ENCODE measurements around the gene ZNF48.
A peak's percentile ranks its signal among the peaks of the same experiment; 100 is the strongest.

ZNF48 gene

GRCh38 chr16:30358990-30359870, 36.0 kb upstream of the ZNF48 start:
- no peak for DNase-seq

GRCh38 chr16:30359871-30360170, 35.4 kb upstream of the ZNF48 start:
- no peak for DNase-seq

DNA sequence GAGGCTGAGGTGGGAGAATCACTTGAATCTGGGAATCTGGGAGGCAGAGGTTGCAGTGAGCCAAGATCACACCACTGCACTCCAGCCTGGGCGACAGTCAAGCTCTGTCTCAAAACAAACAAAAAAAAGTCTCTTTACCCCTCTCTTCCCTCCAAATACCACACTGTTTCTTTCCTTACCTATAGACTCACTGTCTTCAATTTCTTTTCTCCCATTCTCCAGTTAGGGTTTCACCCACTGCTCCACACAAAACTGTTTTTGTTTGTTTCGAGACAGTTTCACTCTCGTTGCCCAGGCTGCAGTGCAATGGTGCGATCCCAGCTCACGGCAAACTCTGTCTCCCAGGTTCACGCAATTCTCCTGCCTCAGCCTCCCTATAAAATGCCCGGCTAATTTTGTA, 34.0 kb upstream of the ZNF48 start:
- DNase-seq, result no peak

GRCh38 chr16:30365200-30365599, 30.0 kb upstream of the ZNF48 start:
- no peak for DNase-seq

DNA sequence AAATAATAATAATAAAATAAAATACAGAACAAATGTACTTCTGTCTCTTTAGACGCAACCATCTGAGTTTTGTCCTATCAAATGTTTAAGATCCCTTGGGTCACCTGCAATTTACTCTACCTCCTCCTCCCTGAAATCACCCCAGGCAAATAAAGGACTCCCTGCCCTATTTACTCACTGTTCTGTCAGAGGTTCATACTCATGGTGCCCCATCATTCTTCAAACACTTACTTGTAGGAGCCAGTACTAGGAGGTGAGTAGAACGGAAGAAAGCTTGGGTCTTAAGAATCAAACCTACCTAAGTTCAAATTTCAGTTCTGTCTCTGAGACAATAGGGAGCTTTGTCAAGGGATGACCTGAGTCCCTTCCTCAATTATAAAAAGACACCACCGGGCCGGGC, 28.7 kb upstream of the ZNF48 start:
- no peak for DNase-seq

DNA sequence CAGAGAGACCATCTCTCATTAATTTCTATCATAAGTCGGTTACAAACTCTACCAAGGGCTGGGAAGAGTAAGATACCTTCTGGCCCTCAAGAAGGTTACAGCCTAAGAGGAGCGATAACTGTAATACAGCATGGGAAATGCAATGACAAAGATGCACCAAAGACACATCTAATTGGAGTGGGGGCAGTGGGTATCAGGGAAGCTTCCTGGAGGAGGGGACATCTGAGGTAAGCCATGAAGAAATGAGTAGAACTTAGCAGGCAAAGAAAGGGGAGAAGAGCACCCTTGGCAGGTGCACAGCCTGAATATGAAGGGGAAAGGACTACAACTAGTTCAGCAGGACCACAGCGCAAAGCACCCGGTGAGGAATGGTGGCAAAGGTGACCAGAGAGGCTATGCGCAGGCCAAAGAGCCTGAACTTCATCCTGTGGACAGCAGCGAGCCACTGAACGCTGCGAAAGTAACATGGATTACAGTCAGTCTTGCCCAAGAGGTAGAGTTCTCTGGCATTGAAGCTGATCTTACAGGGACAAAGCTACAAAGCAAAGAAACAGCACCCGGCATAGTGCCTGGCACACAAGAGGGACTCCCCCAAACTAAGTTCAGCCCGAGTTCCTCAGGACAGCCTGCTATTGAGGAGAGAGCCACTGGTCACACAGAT, 27.7 kb upstream of the ZNF48 start:
- no peak for DNase-seq

DNA sequence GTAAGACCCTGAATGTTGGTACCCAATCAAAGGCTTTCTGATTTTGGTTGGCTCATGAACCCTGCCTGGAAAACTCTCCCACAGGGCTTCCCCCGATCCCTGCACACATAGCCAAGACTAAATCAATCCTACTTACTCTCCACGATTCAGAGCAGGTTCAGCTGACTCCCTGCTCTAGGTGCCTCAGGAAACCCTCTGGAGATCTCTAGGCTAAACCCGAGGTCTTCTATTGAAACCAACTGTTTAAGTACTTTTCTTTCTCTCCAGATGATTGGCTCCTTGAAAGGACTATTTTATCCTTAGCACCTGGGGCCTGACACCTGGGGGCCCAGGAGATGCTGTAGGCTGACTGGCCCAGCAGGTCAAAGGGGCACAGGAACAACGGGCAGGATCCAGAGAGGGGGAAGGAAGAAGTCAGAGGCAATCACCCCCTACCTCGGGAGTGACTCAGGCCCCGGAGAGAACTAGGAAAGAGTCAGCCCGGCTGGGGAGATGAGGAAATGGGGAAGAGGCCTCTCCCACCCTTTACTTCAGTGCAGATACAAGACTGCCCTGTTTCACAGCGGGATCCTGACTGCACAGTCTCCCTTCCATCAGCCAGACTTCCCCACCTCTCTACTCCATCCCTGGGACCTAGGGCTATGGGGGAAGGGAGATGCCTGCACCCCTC, 27.0 kb upstream of the ZNF48 start:
- no peak for DNase-seq

DNA sequence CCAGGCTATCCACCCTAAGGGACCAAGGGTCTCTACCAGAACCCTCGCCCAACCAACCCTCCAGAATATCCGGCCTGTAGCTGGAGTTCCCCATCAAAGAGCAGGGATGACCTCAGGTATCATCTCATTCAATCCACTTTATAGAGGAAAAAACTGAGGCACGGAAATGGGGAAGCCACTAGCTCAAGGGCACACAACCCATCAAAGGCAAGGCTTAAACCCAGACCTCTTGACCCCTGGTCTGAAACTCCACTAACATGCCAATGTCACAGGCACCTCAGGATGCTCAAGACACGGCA, 26.5 kb upstream of the ZNF48 start:
- no peak for DNase-seq

DNA sequence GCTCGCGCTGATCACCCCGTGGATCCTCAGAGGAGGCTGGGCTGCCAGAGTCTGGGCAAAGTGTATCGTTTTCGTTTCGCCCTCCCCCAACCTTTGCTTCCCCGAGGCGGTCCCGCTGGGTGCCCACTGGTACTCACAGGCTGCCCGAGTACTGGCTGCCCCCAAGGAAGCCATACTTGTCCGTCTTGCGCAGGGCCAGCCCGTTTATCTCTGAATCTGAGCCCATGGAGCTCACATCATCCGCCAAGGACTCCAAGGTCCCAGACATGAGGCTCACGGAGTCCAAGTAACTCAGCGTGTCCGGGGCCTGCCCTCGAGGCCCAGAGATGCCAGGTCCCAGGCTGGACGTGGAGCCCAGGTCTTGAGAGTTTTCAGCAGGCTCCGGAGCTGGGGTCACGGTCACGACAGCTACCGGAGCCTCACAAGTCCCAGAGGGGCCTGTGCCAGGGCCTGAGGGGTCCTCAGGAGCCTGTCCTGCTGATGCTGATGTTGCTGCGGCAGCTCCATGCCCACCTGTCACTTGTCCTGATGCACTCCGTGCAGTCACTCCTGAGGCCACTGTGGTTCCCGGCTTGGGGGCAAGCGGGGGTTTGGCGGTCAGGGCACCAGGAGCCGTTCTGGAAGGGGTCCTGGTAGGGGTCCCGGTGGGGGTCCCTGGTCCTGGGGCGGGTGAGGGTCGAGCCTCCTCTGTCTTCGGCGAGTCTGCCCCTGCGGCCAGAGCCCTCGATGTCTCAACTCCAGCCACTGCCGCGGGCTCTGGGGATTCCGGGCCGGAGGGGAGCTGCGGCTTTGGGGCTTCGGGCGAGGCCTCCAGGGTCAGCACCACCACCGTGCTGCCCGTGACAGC, 25.9 kb upstream of the ZNF48 start:
- DNase-seq, result peak; percentile 46

DNA sequence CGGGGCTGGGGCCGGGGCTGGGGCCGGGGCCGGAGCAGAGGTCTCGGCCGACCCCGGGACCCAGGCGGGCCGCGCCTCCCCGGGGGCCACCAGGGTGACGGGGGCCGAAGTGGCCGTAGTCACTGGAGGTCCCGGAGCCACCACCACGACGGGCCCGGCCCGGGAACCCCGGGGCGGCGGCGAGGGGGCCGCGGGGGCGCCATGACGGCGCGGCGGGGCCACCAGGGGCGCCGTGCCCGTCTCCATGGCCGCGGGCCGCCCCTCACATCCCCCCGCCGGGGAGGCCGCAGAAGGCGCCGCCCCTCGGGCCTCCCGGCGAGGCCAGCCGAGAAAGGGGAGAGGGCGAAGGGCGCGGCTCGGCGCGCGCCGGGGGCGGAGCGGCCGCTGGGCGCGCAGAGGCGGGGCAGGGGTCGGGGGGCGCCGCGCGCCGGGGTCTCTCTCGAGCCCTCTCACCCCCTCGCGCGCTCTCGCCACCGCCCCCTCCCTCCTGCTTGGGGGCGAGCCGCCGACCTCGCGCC, 25.2 kb upstream of the ZNF48 start:
- no peak for DNase-seq

DNA sequence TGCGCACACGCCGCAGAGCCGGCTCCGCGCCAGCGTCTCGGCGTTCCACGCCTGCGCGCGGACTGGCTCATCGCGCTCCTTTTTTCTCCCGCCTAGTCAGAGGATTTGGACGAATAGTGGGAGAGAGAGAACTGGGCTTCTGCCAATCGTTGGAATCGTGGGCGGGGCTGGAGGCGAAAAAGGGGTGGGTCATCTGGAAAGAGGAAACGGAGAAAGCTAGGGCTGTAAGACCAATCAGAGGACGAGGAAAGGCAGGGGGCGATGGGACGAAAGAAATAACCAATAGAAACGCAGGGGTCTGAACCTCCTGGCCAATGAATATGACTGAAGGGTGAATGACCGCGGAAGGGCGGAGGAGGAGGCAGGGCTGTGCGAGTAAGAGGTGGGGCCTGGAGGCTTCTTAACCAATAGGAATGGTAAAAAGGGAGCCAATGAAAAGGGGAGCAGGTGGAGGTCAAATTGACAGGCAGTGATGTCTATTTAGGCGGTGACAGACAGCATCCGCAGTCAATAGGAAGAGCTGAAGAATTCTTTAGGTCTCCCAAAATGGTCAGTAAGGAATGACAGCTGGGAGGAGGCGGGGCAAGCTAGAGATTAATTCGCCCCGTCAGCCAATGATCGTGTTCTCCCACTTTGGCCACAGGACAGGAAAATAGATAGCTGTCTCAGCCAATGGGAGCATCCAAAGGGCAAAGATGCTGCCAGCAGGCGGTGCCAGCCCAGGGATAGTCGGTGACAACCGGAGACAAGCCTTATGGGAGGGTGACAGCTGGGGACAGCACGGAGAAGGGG, 24.6 kb upstream of the ZNF48 start, which contains the start of gene TBC1D10B:
Gene TBC1D10B (minus strand): TSS at position 39 of the 792 bp plus-strand sequence. CDS start 311 bp downstream, outside the sequence.
- peak; percentile 99 for DNase-seq

DNA sequence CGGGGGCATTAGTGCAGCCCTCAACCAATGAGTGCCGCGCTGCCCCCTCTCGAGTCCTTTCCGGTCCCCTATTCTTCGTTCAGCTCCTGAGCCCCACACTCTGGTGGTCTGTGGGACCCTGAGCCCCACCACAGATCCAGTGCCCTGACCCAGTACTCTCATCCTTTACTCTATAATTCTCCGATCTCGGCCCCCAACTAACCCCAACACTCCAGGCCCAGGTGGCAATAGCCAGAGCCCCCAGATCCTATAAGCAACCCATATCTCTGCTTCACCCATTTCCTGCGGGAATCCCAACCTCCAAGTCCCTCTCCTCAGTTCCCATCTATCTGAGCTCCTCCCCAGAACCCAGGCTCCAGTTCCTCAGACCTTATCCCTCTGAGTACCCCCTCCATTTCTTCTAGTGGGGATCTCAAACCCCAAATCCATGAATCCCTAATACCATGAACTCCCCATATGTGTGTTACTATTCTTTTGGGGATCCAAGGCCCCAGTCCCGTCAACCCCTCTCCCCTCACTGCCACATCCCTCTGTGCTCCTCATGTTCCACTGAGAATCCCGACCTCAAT, 23.9 kb upstream of the ZNF48 start:
- no peak for DNase-seq

- no peak for DNase-seq
Observed at GRCh38 chr16:30372038-30372712, 23.0 kb upstream of the ZNF48 start.

DNA sequence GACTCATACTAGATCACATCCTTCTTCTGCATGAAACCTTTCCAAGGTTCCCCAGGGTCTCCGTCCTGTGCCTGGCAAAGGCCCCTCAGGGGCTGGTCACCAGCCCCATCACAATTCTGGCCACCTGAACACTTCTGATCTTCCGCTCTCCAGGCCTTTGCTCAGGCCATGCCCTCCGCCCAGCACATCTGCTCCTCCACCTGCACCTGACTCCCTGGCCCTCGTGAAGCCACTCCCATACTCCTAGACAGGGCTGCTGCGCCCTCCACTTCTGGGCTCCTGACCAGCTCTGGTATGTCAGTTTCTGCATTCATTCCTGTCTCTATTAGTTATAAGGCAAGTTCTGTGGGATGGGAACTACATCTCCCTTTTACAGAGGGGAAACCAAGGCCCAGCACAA, 22.5 kb upstream of the ZNF48 start:
- no peak for DNase-seq

DNA sequence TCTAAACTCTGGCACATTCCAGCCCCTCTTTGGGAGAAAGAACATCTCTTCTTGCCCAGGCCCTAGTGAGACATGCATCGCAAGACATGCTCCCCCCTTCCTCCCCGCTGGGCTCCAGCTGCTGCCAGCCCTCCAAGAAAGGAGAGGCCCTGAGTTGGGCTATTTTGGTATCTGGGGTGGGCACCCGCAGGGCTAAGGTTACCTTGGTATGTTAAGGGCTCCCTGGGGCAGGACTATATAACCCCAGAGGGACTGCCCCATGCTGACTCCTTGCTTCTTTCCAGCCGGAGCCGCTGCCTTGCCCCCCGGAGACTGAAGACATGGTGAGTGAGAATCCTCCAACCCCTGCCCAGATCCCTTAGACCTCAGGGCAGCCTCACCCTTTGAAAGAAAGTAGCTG, 20.7 kb upstream of the ZNF48 start, which contains the start of gene MYL11:
Gene MYL11 (plus strand): TSS at position 265 of the 400 bp plus-strand sequence. CDS start 56 bp downstream, at position 321.
- no peak for DNase-seq

- no peak for DNase-seq
Observed at GRCh38 chr16:30375864-30376263, 19.4 kb upstream of the ZNF48 start.

GRCh38 chr16:30376461-30376902, 18.7 kb upstream of the ZNF48 start:
- DNase-seq, result no peak

GRCh38 chr16:30377050-30377811, 18.0 kb upstream of the ZNF48 start:
- no peak for DNase-seq

DNA sequence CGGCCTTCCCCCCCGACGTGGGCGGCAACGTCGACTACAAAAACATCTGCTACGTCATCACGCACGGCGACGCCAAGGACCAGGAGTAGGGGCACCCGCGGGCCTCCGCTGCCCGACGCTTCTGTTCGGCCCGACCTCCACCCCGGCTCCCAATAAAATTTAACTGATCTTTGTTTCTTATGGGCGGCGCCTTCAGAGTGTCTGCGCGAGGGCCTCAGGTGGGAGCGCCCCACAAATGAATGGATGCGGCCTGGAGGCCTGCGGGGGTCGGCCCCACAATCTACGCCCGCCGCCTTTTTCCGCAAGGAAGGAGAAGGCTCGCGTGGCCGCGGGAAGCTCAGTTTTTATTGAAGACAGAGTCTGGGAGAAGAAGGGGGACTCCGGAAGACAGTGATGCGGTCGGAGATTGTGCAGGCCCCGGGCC, 17.4 kb upstream of the ZNF48 start:
- DNase-seq, result peak; percentile 91

Measured in stimulated activated CD8-positive, alpha-beta memory T cell treated with anti-CD3 and anti-CD28 coated beads, Interleukin-4, amount 100 ng/mL, for 48 hours (primary cell).